T-helper 2 cell treated with Interferon-gamma antibody and Interleukin-4, amounts not matched to agents 100 ng/mL and 5 ng/mL, for 36 hours (primary cell): ENCODE results near the gene STK32C. TPM values are rescaled to one million over a fixed set of nuclear protein-coding genes. Genes with fewer than 3 reads are reported as not detected.

Experiments
- intact Hi-C: fragments of 100-400 bp; cut with micrococcal nuclease; formaldehyde crosslinking; loops from one replicate; pipeline ENCODE4 v1.15.1; 2023
- total RNA-seq: library from RNA; stranded (reverse); gene quantifications from 2 replicates; pipeline ENCODE4 v1.2.3, GENCODE V29; 2022

Gene STK32C
- total RNA-seq, 1 donor from 2014 or later: 10.6 TPM

DNA sequence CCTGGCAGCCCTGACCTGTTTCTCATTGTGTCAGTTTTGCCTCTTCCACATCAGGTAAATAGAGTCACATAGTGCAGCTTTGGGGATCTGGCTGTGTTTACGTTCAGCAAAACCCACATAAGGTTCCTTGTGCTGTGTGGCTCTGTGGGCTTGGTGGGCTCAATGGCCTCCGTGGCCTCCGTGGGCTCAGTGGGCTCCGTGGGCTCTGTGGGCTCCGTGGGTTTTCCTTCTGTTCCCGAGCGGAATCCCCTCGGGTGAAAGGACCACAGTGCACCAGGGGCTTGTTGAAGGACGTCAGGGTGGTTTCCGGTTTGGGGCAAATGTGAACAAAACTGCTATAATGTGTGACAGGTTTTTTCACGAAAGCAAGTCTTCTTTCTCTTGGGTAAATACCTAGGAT, 133.5 kb downstream of the STK32C start:
- intact Hi-C loops: no loop called here

DNA sequence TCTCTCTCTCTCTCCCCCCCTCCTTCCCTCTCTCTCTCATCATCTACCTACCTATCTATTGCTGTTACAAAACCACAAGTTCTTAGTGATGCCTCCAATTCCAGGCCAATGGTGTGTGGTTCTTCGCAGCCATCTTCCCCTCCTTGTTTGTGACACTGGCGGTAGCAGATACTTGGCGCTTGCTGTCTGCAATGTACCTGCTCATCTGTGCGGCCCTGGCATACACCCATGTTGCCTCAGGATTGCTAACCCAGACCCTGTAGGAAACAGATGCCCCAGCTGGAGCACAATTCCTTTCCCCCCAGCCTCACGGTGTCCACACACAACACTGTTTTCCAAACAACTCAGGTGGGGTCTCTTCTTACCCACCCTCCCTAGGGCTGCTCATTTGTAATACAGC, 134.6 kb downstream of the STK32C start:
- intact Hi-C loops: no loop called here

DNA sequence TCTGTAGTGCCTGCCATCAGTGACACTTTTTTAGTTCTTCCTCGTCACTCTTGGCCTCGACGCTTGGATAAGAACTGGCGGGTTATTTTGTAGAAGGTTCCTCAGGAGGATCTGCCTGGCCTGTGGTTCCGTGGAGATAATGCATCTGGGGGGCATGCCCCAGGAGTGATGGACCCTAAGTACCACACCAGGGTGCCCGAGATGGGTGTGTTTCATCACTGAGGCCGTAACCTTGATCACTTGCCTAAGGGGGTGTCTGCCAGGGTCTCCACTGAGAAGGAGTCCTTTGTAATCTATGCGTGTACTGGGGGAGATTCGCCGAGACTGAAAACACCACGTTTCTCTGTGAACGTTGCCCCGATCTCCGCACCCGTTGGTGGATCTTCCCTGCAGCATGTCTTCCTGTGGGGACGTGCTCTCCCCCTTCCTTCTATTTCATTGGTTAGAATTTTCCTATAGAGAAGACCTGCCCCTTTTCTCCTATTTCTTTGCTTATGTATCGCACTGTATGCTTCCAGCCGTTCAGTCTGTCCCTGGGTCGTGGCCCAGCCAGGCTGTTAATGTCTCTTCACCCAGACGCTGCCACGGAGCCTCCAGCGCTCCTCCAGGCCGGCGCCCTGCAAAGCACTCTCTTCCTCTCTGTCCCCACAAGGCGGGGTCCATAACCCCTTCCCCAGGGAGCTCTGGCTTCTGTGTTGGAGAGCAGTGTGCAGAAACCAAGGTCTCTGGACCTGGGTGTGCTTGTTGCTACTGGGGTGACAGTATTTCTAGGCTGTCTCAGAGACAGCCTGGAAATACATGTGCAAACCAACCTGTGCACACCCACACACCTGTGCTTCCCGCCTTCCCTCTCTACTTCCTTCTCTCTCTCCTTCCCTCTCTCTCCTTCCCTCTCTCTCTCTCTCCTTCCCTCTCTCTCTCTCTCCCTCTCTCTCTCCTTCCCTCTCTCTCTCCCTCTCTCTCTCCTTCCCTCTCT, 135.4 kb downstream of the STK32C start:
- intact Hi-C loops: no loop called here

DNA sequence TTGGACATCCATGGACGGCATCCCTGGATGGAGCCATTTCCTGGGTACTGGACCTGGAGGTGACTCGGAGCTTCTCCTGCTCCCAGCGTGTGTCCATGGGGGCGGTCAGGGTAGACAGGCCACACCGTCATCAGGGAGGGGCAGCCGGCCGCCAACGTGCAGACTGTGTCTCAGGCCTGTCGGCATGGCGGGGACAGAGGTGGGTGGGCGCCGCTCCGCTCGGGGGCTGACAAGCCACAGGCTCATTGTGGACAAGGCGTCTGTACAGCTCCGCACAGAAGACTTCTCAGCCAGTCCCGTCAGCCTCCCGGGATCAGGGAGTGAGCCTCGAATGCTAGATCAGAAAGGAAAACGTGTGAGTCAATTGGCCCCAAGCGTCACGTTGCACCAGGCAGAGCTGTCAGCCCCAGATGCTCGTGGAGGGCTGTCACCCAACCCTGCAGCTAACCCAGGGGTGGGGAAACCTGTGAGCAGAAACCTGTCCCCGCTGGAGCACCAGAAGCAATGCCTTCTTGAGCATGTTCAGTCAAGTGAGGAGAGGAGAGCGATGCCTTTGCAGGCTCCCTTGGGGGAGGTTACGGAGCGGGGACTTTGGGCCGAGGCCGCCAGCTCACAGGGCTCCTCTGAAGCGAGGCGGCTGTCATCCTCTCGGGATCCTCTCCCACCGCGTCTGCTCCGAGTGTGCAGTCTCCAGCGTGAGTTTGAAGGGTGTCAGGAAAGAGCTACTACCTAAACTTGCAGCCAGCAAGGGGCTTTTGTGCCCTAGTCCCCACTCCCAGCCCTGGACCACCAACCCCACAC, 137.0 kb downstream of the STK32C start:
- intact Hi-C loops: no loop called here

DNA sequence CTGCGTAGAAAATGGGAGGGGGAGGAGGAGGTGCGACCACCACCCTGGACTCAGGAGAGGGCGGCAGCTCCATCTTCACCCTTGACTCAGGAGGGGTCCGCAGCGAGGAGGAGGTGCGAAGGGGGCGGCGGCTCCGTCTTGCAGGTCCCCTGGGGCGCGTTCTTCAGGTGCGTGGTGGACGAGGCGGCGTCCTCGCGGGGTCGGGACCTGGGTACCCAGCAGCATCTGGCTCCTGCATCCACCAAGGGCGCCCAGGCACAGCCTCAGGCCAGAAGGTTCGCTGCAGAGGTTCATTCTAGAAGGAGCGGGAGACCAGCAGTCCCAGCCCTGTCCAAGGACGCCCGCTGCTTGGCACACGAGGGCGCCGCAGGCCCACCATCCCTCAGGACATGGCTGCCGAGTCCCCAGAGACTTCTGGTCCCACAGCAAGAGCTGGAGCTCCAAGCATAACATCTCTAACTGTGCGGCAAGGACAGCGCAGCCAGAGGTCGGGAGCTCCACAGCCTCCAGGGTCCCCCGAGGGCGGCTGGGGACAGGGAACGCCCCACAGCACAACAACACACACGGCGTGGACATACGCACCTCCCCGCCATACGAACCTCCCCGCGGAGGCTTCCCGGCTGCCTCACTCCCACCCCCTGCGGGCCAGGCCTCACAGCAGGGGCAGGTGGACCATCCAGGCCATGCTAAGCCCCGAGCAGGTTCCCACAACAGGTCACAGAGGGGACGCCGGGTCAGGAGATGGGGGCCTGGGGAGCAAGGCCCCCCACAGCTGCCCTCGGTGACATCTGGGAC, 137.8 kb downstream of the STK32C start:
- intact Hi-C loops: no loop called here

DNA sequence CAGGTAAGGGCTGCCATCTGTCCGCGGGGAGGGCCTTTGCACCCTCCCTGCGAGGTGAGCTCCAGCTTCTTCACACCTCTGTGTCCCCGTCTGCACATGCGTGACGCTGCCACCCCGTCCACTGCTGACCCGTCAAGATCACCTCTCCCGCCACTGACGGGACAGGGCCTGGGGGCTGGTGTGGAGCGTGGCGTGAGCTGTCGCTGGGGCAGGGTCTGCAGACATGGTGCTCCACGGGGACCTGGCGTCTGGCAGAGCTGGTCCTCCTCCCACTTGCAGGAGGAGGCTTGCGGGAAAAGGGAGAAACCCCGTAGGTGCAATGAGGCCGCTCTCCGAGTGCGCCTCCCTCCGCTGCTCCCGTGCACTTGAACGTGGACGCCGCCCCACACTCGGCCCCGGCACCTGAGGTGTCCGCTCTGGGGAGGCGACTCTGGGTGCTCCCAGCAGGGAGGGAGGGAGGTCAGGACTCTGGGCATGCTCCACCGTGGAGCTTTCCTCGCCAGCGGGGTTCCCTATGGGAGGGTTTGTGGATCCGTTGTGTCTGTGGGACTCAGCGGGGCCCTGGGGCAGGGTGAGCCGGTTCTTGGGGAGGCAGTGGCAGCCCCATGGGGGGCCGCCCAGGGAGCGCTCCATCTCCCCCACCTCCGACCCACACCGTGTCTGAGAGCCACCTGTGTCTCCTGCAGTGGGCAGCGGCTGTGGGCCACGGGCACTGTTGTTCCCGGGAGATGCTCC, 138.6 kb downstream of the STK32C start:
- intact Hi-C loops: no loop called here

DNA sequence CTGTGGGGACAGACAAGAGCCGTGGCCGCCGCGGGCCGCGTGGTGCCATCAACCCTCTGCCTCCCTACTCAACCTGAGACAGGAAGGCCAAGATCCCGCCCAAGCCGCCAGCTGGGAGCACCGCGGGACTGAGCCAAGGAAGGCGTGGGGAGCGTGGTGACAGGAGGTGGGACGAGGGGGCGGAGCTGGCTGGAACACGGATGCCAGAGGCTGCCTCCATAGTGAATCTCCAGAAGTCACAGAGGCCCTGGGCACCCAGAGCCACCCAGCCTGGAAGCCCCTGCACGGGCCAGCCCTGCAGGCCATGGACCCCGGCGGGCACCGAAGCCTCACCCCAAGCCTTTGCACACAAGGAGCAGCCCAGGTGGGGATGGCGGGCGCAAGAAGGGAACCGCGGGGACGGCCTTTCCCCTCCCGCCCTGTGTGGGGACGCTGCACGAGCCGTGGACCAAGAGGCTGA, 139.1 kb downstream of the STK32C start:
- intact Hi-C loops: no loop called here

DNA sequence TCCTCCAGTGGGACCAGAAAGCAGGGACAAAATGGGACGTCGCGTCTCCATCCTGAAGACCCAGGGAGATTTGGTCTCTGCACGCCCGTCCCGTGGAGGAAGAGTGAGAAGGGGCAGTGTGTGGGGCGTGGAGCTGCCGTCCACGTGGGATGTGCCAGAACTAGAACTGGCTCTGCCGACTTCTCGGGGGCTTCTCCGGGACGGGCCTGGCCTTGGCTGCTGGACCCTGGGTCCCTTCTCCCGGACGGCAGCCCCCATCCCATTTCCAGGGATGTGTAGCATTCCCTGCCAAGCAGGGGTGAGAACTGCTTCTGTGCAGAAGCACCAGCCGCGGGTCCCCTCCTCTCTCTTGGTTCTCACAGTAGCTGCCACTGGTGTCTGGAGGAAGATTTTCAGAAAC, 139.8 kb downstream of the STK32C start:
- intact Hi-C loops: no loop called here

DNA sequence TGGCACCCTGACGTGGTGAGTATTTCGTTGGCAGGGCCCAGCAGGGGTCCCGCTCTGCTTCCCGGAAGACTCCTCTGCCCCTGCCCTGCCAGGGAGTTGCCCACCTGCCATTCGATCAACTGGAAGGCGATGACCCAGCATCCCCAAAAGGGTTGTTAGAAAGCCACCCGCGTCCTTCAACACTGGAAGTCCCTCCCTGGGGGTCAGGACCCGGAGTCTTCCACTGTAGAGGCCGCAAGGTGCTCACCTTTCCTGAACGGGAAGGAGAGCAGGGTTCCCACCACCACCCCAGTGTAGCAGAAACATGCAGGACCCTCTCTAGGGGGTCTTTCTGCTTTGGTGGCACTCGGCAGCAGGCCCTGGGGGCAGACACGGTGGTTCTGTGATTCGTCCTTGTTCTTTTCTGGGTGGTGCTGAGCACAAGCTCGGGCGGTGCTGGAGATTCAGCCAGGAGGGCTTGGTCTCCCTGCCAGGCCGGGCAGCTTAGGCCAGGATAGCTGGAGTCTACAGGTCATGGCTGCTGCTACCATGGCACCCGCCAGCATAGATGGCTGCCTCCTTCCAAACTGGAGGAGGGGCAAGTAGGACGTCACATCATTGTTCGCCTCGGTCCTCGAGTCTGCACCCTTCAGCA, 140.6 kb downstream of the STK32C start:
- intact Hi-C loops: no loop called here

DNA sequence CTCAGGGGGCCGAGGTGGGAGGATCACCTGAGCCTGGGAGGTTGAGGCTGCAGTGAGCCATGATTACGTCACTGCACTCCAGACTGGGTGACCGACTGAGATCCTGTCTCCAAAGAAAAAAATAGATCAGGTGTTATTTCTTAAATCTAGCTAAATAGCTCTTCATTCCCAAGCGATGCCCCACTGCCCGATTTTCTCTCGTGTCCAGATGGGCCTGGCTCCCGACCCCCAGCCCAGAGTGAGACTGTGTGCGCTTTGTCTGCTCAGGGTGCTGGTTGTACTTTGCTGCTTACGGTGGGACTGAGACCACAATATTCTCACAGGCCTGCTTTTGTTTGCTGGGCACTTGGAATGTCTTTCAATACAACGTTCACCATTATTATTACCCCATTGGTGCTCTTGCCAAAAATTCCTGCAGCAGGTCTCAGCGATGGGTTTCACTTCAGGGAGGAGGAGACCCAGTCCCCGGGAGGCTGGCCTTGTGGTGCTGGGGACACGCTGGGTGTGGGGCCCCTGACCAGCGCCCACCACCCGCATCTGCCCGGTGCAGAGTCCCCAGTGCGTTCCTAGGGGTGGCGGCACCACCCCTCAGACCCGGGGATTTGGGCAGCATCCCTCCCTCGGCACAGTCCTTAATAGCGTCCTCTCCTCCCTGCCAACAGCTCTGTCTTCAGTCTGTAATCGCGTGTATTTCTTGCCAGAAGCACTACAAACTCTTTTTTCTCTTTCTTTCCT, 141.4 kb downstream of the STK32C start:
- intact Hi-C loops: no loop called here

DNA sequence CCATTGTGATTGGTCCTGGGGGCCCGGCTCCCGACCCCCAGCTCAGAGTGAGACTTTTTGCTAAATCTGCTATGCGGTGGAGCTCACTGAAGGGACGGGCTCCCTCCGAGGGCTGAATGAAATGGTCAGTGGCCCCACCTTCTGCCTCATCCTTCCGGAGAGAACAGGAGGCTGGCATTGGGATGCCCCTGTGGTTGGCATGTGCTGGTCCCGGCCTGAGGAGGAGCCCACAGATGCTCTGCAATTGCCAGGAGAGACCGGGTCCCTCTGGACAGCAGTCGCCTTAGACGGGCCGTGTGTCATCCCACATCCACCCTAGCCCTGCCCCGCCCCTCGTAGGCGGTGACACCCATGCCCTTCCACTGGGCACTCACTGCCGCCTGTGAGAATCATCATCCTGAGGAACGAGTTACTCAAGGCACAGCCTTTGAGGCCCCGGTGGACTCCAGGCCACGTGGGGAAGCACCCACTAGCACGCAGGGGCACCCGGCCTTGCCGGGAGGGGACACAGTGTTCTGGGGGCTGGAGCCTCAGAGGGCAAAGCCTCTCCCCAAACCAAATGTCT, 142.3 kb downstream of the STK32C start:
- intact Hi-C loops: no loop called here

DNA sequence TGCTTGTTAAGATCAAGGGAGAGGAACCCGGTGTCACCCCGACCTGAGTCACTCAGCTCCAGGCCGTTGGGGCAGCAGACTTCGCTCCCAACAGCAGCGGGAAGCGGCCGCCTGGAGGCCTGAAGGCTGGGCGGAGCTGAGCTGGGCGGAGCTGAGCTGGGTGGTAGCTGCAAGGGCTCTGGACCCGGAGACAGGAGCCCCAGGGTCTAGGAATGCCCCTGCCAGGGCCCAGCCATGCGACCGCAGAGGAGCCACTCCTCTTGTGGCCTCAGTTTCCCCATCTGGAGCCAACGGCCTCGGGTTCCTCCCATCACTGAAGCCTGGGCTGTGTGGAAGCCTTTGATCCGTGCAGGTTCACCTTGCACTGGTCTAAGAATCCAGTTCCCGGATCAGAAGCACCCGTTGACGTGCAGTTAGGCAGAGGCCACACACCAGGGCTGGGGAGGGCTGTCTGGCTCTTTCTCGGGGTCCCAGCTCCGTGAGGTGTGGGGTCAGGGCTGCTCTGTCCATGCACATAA, 142.9 kb downstream of the STK32C start:
- intact Hi-C loops: loop anchor here (5.0 kb wide), 1 partner anchor 1142 kb away; the partner anchor contains the start of genes TUBGCP2 and ZNF511

DNA sequence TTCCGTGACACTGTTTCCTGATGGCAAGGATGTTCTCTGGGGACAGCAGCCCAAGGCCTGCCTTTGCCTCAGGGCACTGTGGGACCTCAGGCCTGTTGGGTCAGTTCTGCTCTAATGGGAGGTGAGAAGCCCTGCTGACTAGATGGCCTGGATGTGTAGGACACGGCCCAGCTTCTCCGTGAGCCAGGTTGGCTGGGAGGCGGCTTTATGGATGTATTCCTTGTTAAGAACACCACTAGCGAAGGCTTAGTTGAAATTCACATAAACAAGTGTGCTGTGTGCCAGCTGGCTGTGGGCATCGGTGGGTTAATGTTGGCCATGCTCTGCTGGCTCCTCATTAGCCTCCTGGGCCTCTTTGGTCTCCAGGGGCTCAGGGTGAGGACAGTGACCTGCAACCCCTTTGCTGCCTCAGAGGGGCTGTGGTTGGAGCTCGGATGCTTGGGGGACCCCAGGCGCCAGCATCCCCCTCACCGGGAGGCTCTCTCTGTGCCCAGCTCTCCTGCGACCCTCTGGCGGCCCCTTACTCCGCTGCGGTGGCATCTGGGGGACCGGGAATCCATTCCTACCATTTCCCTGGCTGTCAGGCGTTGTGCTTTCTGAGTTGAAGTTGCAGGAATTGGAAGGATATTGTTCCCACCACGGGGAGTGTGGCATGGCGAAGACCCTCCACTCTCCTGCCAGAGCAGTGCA, 143.8 kb downstream of the STK32C start:
- intact Hi-C loops: loop anchor here (2.0 to 5.0 kb wide), 2 partner anchors 283 to 1143 kb away; partner anchors contain the start of genes TUBGCP2 and ZNF511

DNA sequence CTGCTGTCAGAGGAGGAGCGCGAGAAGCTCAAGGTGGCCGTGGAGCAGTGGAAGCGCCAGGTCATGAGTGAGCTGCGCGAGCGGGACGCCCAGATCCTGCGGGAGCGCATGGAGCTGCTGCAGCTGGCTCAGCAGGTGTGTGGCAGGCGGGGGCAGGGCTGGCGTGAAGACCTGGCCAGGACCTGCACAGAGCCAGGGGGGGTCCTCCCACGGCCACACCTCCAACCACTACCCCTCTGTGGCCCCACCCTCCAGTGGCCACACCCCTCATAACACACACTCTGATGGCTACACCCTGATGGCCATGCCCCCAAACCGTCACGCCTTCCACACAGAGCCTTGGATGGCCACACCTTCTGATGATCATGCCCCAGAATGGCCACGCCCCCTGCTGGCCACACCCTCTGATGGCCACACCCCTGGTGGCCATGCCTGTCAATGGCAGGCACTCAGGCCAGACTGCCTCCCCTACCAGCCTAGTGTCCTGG, 144.4 kb downstream of the STK32C start:
- intact Hi-C loops: loop anchor here (2.0 to 5.0 kb wide), 2 partner anchors 283 to 1144 kb away; partner anchors contain the start of genes TUBGCP2 and ZNF511

DNA sequence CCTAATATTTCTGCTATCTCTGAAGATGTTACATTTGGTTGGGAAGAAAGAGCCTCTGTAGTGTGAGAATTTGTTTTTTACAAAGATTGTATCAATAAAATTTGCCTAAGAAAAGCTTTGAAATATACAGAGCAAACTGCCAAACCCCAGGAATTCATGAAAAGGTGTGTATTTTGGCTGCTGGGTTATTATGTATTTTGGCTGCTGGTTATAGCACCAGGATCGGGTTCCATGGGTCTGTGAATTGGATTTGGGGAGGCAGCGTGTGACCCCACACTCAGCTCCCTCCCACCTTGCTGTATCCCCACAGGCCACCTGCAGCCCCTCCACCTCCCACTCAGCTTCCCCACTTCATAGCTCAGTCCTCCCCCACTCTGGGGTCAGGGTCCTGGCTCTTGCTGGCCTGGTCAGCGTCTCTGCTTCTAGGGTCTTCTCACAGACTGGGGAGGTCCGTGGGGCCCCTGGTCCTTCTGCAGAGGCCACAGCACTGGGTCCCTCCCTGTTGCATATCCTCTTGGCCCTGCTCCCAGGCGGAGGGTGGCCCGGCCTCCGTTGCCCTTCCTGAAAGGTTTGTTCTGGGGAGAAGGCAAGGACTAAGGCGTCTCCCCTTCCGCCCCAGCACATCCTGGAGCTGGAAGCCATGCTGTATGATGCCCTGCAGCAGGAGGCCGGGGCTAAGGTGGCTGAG, 145.0 kb downstream of the STK32C start:
- intact Hi-C loops: loop anchor here (1.0 to 5.0 kb wide), 3 partner anchors 23 to 1145 kb away; partner anchors contain the start of genes TUBGCP2 and ZNF511

DNA sequence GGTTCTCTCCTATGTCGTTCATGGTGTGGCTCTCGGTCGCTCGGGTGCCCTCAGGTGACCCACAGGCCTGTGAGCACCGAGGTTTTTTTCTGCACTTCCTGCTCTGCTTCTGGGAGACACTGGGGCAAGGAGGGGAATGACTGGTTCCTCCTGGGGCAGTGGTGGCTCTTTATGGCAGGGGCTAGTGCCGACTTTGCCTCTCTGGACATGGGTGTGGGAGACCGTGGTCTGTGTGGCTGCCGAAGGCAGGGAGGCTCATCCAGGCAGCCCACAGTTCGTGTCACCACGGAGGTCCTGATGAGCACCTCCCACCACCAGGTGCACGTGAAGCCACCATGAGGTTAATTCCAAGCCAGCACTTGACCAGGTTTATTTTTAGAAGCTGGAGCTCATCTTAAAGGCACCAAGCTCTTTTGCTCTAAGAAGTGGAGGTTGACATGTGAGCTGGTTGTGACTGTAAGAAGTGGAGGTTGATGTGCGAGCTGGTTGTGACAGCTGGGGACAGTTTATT, 145.7 kb downstream of the STK32C start:
- intact Hi-C loops: loop anchor here (1.0 to 5.0 kb wide), 3 partner anchors 23 to 1145 kb away; partner anchors contain the start of genes TUBGCP2 and ZNF511
